GM21529 (cell line): ENCODE results near the gene C11orf54.
"Not testable (repeated sequence)": the region's sequence is repeated elsewhere in the genome, so short reads cannot be mapped to it uniquely, and the experiment has no call there.

Experiments used
- ATAC-seq: cut with Tn5 transposase; IDR thresholded peaks from one replicate; pipeline ENCODE4 v1.9.1; 2021; ENCODE audit not compliant: unreplicated experiment

C11orf54 gene

GRCh38 chr11:93734427-93735222 lies 6.8 kb upstream of the C11orf54 start:
- no peak for ATAC-seq

GRCh38 chr11:93735627-93736026 lies 5.8 kb upstream of the C11orf54 start:
- no peak for ATAC-seq

GRCh38 chr11:93736129-93736528 lies 5.3 kb upstream of the C11orf54 start:
- ATAC-seq, result no peak

GRCh38 chr11:93737904-93738612 lies 3.4 kb upstream of the C11orf54 start:
- ATAC-seq, result no peak

- ATAC-seq, result no peak
These were observed 2.8 kb upstream of the C11orf54 start for GRCh38 chr11:93738647-93739081.

- no peak for ATAC-seq
These were observed 1.3 kb upstream of the C11orf54 start for GRCh38 chr11:93740031-93740729.

GRCh38 chr11:93740730-93741093 lies 760 bp upstream of the C11orf54 start:
- ATAC-seq, result peak; percentile 34

- ATAC-seq, result peak; percentile 15
These were observed 382 bp downstream of the C11orf54 start for GRCh38 chr11:93741882-93742226.

GRCh38 chr11:93743291-93743690 lies 1.8 kb downstream of the C11orf54 start:
- no peak for ATAC-seq

- no peak for ATAC-seq
These were observed 3.2 kb downstream of the C11orf54 start for GRCh38 chr11:93744669-93745004.

GRCh38 chr11:93745005-93745755 lies 3.7 kb downstream of the C11orf54 start:
- not testable (repeated sequence) for ATAC-seq

- ATAC-seq, result no peak
These were observed 4.6 kb downstream of the C11orf54 start for GRCh38 chr11:93746101-93746500.

- peak; percentile 80 for ATAC-seq
These were observed 5.7 kb downstream of the C11orf54 start for GRCh38 chr11:93747122-93747521.

GRCh38 chr11:93751001-93751400 lies 9.5 kb downstream of the C11orf54 start:
- no peak for ATAC-seq

GRCh38 chr11:93753241-93753640 lies 11.8 kb downstream of the C11orf54 start:
- ATAC-seq, result no peak

- peak; percentile 59 for ATAC-seq
These were observed 15.3 kb downstream of the C11orf54 start for GRCh38 chr11:93756748-93757147.

- ATAC-seq, result no peak
These were observed 15.8 kb downstream of the C11orf54 start for GRCh38 chr11:93757301-93757700.

GRCh38 chr11:93757924-93758865 lies 16.7 kb downstream of the C11orf54 start:
- no peak for ATAC-seq

GRCh38 chr11:93759123-93759522 lies 17.7 kb downstream of the C11orf54 start:
- not testable (repeated sequence) for ATAC-seq

GRCh38 chr11:93761910-93762309 lies 20.4 kb downstream of the C11orf54 start:
- no peak for ATAC-seq
